Progenitor cell of endocrine pancreas (in vitro differentiated cells): ENCODE measurements around the gene IFITM2. TPM values are rescaled to one million over a fixed set of nuclear protein-coding genes. Genes with fewer than 3 reads are reported as not detected.
"Not testable (repeated sequence)": the region's sequence is repeated elsewhere in the genome, so short reads cannot be mapped to it uniquely, and the experiment has no call there.

ENCODE experiments used
- DNase-seq: peaks from one replicate; pipeline ENCODE4 v3.0.0; 2021; ENCODE audit warnings: low spot score; ENCODE audit not compliant: unreplicated experiment
- H3K27ac Mint-ChIP-seq: 2 replicates; pipeline ENCODE4 v1.8.0; 2021; ENCODE audit warnings: mild to moderate bottlenecking, moderate library complexity, mixed read lengths
- H3K27me3 Mint-ChIP-seq: 2 replicates; pipeline ENCODE4 v1.8.0; 2021; ENCODE audit warnings: mixed read lengths
- H3K36me3 Mint-ChIP-seq: 2 replicates; pipeline ENCODE4 v1.8.0; 2022; ENCODE audit warnings: mixed read lengths; ENCODE audit not compliant: insufficient read depth
- H3K4me1 Mint-ChIP-seq: 2 replicates; pipeline ENCODE4 v1.8.0; 2021; ENCODE audit warnings: low read depth, mixed read lengths
- H3K4me3 Mint-ChIP-seq: 2 replicates; pipeline ENCODE4 v1.8.0; 2021; ENCODE audit warnings: low read depth, mild to moderate bottlenecking, moderate library complexity, mixed read lengths
- H3K9me3 Mint-ChIP-seq: 2 replicates; pipeline ENCODE4 v1.8.0; 2021; ENCODE audit warnings: low read depth, mixed read lengths
- long read RNA-seq: library from polyadenylated mRNA; unstranded; transcript quantifications from one replicate; pipeline ENCODE4 v2.0.0, GENCODE V29; 2020
- total RNA-seq: library from RNA; stranded (reverse); gene quantifications from 2 replicates; pipeline ENCODE4 v1.2.1, GENCODE V29; 2021
- TF ChIP-seq, protein P1 (sequence below): fragments of 200-600 bp; sonication (generic); IDR thresholded peaks from one replicate; pipeline ENCODE4 v1.5.0; 2021; ENCODE audit warnings: antibody characterized with exemption, mild to moderate bottlenecking; ENCODE audit not compliant: unreplicated experiment

Gene IFITM2
- 33.2 and 33.5 TPM in 2 replicates for total RNA-seq
- long read RNA-seq, partial matches to known transcripts = 0 of 3 reads
- long read RNA-seq, other reads (novel, unspliced or antisense) = 1 of 3 reads

DNA sequence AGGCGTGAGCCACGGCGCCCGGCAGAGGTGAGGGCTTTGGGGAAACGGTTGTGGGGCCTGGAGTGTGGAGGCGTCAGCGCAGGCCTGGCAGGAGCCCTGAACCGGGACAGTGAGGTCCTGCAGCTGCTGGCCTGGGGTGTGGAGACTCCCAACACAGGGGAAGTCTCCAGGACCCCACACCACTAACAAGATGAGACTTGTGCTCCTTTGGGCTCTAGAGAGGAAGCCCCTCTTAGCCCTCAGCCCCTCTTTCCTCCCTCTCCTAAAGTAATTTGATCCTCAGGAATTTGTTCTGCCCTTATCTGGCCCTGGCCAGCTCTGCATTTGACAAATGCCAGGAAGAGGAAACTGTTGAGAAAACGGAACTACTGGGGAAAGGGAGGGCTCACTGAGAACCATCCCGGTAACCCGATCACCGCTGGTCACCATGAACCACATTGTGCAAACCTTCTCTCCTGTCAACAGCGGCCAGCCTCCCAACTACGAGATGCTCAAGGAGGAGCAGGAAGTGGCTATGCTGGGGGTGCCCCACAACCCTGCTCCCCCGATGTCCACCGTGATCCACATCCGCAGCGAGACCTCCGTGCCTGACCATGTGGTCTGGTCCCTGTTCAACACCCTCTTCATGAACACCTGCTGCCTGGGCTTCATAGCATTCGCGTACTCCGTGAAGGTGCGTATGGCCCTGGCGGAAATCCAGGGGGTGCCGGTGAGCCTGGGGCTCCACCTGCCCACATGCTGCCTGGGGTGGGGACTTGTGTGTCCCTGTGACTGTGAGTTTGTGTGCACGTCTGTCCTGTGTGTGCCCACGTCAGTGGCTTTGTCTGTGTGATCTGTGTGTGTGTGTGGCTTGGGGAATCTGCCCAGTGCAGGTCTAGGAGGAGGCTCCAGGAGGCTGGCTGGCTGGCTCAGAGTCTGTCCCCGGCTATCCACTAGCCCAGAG, at the start of gene IFITM2:
Gene IFITM2 (plus strand): TSS at position 51 of the 943 bp plus-strand sequence. CDS start 377 bp downstream, at position 428.
- not testable (repeated sequence) for DNase-seq, H3K36me3 Mint-ChIP-seq, H3K9me3 Mint-ChIP-seq
- H3K4me3 Mint-ChIP-seq = peak within 1 kb of the TSS; percentile 77
- H3K27me3 Mint-ChIP-seq = peaks cover 24% of the 10 kb centered on the region
- peaks cover 27% of the 10 kb centered on the region for H3K4me1 Mint-ChIP-seq
- H3K27ac Mint-ChIP-seq = peak within 1 kb of the TSS; percentile 86

DNA sequence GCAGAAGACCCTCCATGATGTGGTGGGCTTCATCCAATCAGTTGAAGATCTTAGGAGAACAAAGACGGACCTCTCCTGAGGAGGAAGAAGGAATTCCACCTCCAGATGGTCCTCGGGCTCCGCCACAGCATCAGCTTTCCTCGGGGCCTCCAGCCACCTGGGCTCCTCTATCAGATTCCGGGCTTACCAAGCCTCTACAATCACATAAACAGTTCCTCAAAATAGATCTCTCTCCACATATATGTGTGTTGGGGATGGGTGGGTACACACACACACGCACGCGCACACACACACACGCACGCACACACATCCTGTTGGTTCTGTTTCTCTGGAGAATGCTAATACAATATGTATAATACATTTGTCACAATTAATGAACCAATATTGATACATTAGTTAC, 48.2 kb upstream of the IFITM2 start:
- no peak overlapping the region for H3K4me3 Mint-ChIP-seq
- H3K9me3 Mint-ChIP-seq = peaks cover 3% of the 10 kb centered on the region
- DNase-seq = no peak
- TF ChIP-seq, protein P1, sequence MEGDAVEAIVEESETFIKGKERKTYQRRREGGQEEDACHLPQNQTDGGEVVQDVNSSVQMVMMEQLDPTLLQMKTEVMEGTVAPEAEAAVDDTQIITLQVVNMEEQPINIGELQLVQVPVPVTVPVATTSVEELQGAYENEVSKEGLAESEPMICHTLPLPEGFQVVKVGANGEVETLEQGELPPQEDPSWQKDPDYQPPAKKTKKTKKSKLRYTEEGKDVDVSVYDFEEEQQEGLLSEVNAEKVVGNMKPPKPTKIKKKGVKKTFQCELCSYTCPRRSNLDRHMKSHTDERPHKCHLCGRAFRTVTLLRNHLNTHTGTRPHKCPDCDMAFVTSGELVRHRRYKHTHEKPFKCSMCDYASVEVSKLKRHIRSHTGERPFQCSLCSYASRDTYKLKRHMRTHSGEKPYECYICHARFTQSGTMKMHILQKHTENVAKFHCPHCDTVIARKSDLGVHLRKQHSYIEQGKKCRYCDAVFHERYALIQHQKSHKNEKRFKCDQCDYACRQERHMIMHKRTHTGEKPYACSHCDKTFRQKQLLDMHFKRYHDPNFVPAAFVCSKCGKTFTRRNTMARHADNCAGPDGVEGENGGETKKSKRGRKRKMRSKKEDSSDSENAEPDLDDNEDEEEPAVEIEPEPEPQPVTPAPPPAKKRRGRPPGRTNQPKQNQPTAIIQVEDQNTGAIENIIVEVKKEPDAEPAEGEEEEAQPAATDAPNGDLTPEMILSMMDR = no peak
- H3K27ac Mint-ChIP-seq = no peak overlapping the region
- H3K36me3 Mint-ChIP-seq = no peaks in the 10 kb centered on the region
- no peaks in the 10 kb centered on the region for H3K4me1 Mint-ChIP-seq
- peaks cover 4% of the 10 kb centered on the region for H3K27me3 Mint-ChIP-seq

DNA sequence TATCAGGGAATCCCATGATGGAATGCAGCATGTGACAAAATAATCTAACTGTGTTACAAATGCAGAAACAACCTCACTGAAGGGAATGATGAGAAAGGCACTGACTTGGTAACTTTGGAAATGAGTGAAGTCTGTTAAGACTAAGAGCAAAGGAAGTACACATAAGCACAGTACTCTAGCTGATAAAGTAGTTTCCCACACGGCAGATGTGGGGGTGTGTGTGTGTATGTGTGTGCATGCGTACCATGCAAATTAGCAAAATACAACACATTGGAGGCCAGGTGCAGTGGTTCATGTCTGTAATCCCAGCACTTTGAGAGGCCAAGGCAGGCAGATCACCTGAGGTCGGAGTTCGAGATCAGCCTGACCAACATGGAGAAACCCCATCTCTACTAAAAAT, 46.0 kb upstream of the IFITM2 start:
- peaks cover 3% of the 10 kb centered on the region for H3K9me3 Mint-ChIP-seq
- no peaks in the 10 kb centered on the region for H3K4me1 Mint-ChIP-seq
- H3K27ac Mint-ChIP-seq = no peak overlapping the region
- TF ChIP-seq, protein P1 = no peak
- H3K27me3 Mint-ChIP-seq = peaks cover 4% of the 10 kb centered on the region
- H3K36me3 Mint-ChIP-seq = no peaks in the 10 kb centered on the region
- H3K4me3 Mint-ChIP-seq = no peak overlapping the region
- DNase-seq = no peak

DNA sequence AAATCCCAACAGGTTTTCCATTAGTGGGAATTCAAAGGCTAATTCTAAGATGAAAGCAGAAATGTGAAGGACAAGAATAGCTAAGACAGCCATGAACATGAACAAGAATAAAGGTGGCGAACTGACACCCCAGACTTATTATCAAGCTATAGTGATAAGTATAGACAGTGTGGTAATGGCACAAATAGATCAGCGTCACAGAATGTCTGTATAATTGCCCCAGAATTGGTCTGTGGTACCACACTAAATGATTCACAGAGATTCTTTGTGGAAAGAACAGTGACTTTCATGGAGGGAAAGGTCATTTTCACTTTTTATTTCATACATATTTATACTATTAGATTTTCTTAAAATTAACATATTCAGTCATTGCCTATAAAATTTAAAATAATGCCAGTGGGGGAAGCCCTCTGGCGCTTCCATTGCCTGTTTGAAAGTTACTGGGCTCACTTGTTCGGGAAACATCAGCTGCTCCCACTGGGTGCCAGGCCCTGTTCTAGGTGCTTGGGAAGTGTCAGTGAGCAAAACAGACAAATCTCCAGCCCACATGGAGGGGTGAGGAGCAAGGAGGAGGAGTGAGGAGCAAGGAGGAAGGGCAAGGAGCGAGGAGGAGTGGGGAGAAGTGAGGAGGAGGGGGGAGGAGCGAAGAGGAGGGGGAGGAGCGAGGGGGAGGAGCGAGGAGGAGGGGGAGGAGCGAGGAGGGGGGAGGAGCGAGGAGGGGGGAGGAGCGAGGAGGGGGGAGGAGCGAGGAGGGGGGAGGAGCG, 40.8 kb upstream of the IFITM2 start:
- Mint-ChIP-seq H3K4me1 (peaks cover 5% of the 10 kb centered on the region), H3K27me3 (peaks cover 14% of the 10 kb centered on the region), H3K9me3 (no peaks in the 10 kb centered on the region), H3K4me3 (no peak overlapping the region), H3K27ac (no peak overlapping the region), H3K36me3 (no peaks in the 10 kb centered on the region)
- TF ChIP-seq, protein P1 = no peak
- no peak for DNase-seq

DNA sequence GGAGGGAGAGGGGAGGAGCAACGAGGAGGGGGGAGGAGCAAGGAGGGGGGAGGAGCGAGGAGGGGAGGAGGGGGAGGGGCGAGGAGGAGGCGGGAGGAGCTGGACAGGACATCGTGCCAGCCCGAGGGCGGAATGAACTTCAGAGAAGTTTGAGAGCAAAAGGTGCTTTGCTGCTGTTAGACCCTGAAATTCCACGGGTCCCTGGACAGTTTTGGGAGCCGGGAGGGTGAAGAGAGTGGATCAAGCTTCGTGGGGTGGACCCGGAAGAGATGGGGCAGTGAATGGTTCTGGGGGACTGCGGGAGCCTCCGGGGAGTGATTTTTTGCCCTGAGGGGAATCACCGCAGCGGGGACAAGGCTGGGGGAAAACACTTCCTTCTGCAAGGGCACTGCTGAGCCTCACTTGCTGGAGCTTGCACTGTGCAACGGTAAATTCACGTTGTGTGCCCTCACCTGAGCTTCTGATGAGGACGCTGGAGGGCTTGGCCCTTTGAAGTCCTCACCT, 40.1 kb upstream of the IFITM2 start:
- H3K36me3 Mint-ChIP-seq = no peaks in the 10 kb centered on the region

DNA sequence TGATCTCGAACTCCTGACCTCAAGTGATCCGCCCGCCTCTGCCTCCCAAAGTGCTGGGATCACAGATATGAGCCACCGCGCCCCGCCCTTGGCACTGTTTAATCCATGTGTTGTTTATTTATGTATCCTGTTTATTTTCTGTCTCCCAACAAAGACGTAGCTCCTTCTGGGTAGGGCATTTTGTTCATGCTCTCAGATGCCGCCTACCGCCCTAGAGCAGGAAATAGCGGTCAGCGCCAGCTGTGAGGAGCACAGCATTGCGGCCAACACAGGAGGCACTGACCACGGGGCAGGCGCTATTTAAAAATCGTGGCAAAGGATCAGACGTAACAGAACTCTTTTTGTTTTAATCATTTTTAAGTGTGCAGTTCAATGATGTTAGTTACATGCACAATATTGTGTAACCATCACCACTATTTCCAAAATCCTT, 38.9 kb upstream of the IFITM2 start:
- H3K4me3 Mint-ChIP-seq, H3K4me1 Mint-ChIP-seq, DNase-seq, H3K36me3 Mint-ChIP-seq, H3K9me3 Mint-ChIP-seq, H3K27ac Mint-ChIP-seq: not testable (repeated sequence)
- H3K27me3 Mint-ChIP-seq = peaks cover 14% of the 10 kb centered on the region

More for the DNA sequence above, 40.1 kb upstream of the IFITM2 start:
- Mint-ChIP-seq H3K9me3 (no peaks in the 10 kb centered on the region), H3K4me1 (peaks cover 7% of the 10 kb centered on the region), H3K27ac (no peak overlapping the region), H3K27me3 (peaks cover 14% of the 10 kb centered on the region), H3K4me3 (no peak overlapping the region)
- TF ChIP-seq, protein P1 = no peak
- DNase-seq = no peak
